Measurements from ENCODE around the gene TMEFF2. TPM values are rescaled to one million over a fixed set of nuclear protein-coding genes. Genes with fewer than 3 reads are reported as not detected.

The TMEFF2 gene
- total RNA-seq, 1 donor from 2014 or later = not detected

- intact Hi-C loops (cut with DNase I) = no loop called here
- Histone ChIP-seq H3K4me3 (no peak overlapping the region), H3K4me1 (peaks cover 6% of the 10 kb centered on the region), H3K27me3 (no peaks in the 10 kb centered on the region), H3K36me3 (no peaks in the 10 kb centered on the region), H3K27ac (no peak overlapping the region), H3K9me3 (no peaks in the 10 kb centered on the region)
- DNase-seq (ENCODE audit: extremely low spot score in 2 of 2) = no peak
- TF ChIP-seq POLR2A (IDR thresholded peaks at IDR 0.05) (no peak), POLR2AphosphoS5 (IDR thresholded peaks at IDR 0.05; ENCODE audit: insufficient read depth in 1 of 2, low read depth in 1 of 2) (no peak), CTCF (IDR thresholded peaks at IDR 0.05) (no peak)
Observed at GRCh38 chr2:192148620-192149321, 46.0 kb downstream of the TMEFF2 start.

GRCh38 chr2:192148241-192148619 lies 46.5 kb downstream of the TMEFF2 start:
- TF ChIP-seq POLR2AphosphoS5 (IDR thresholded peaks at IDR 0.05; ENCODE audit: insufficient read depth in 1 of 2, low read depth in 1 of 2) = no peak
- TF ChIP-seq CTCF (IDR thresholded peaks at IDR 0.05) = no peak
- no peak for TF ChIP-seq POLR2A (IDR thresholded peaks at IDR 0.05)
- Histone ChIP-seq H3K27me3 (no peaks in the 10 kb centered on the region), H3K4me3 (no peak overlapping the region), H3K36me3 (no peaks in the 10 kb centered on the region), H3K27ac (no peak overlapping the region), H3K9me3 (no peaks in the 10 kb centered on the region), H3K4me1 (peaks cover 6% of the 10 kb centered on the region)
- intact Hi-C loops (cut with DNase I) = no loop called here
- no peak for DNase-seq (ENCODE audit: extremely low spot score in 2 of 2)

- Histone ChIP-seq H3K27ac (no peak overlapping the region), H3K27me3 (no peaks in the 10 kb centered on the region), H3K4me3 (no peak overlapping the region), H3K36me3 (no peaks in the 10 kb centered on the region), H3K4me1 (peaks cover 6% of the 10 kb centered on the region), H3K9me3 (no peaks in the 10 kb centered on the region)
- TF ChIP-seq CTCF (IDR thresholded peaks at IDR 0.05) (no peak), POLR2A (IDR thresholded peaks at IDR 0.05) (no peak), POLR2AphosphoS5 (IDR thresholded peaks at IDR 0.05; ENCODE audit: insufficient read depth in 1 of 2, low read depth in 1 of 2) (no peak)
- intact Hi-C loops (cut with DNase I) = no loop called here
- no peak for DNase-seq (ENCODE audit: extremely low spot score in 2 of 2)
Observed at GRCh38 chr2:192146069-192147015, 48.4 kb downstream of the TMEFF2 start.

- peaks cover 6% of the 10 kb centered on the region for H3K4me1 ChIP-seq
- H3K4me3 ChIP-seq = no peak overlapping the region
- no peaks in the 10 kb centered on the region for H3K36me3 ChIP-seq
- no peaks in the 10 kb centered on the region for H3K27me3 ChIP-seq
- TF ChIP-seq POLR2A (IDR thresholded peaks at IDR 0.05) = no peak
- H3K27ac ChIP-seq = no peak overlapping the region
- intact Hi-C loops (cut with DNase I) = no loop called here
- no peaks in the 10 kb centered on the region for H3K9me3 ChIP-seq
- DNase-seq (ENCODE audit: extremely low spot score in 2 of 2) = no peak
Observed at GRCh38 chr2:192145496-192145895, 49.2 kb downstream of the TMEFF2 start.

- H3K27ac ChIP-seq = no peak overlapping the region
- no peak for TF ChIP-seq POLR2A (IDR thresholded peaks at IDR 0.05)
- TF ChIP-seq CTCF (IDR thresholded peaks at IDR 0.05) = no peak
- no peak for TF ChIP-seq POLR2AphosphoS5 (IDR thresholded peaks at IDR 0.05; ENCODE audit: insufficient read depth in 1 of 2, low read depth in 1 of 2)
- intact Hi-C loops (cut with DNase I) = no loop called here
- H3K36me3 ChIP-seq = no peaks in the 10 kb centered on the region
- no peak for DNase-seq (ENCODE audit: extremely low spot score in 2 of 2)
- H3K9me3 ChIP-seq = no peaks in the 10 kb centered on the region
- H3K4me1 ChIP-seq = no peaks in the 10 kb centered on the region
- H3K4me3 ChIP-seq = no peak overlapping the region
- H3K27me3 ChIP-seq = no peaks in the 10 kb centered on the region
Observed at GRCh38 chr2:192140236-192140839, 54.4 kb downstream of the TMEFF2 start.
